SU-DHL-6 (cell line): ENCODE data around the gene LASP1NB.

Experiments used
- H2AFZ ChIP-seq: fragments of 200-600 bp; sonication (generic); 2 replicates; pipeline ENCODE4 v1.6.1; 2014; ENCODE audit warnings: low read depth, mild to moderate bottlenecking, moderate library complexity, mixed read lengths, antibody characterized with exemption, low read length; ENCODE audit not compliant: severe bottlenecking
- H3F3A ChIP-seq: fragments of 200-600 bp; shearing (Covaris generic); 2 replicates; pipeline ENCODE4 v1.6.0; 2016; ENCODE audit warnings: antibody characterized with exemption, mild to moderate bottlenecking; ENCODE audit not compliant: insufficient read depth
- H3K27ac ChIP-seq: fragments of 200-600 bp; sonication (generic); 2 replicates; pipeline ENCODE4 v1.5.1; 2016; ENCODE audit warnings: low read depth, mild to moderate bottlenecking, low read length, moderate library complexity, mixed read lengths
- H3K27me3 ChIP-seq: fragments of 200-600 bp; sonication (generic), shearing (Covaris generic); 2 replicates; pipeline ENCODE4 v1.6.0; 2014; ENCODE audit warnings: mild to moderate bottlenecking, low read length
- H3K36me3 ChIP-seq: fragments of 200-600 bp; sonication (generic); 2 replicates; pipeline ENCODE4 v1.6.1; 2014; ENCODE audit warnings: mild to moderate bottlenecking, low read length, mixed read lengths
- H3K4me2 ChIP-seq: fragments of 300-600, 200-600 bp; shearing (Covaris generic), sonication (generic); 2 replicates; pipeline ENCODE4 v1.6.0; 2014; ENCODE audit warnings: low read length, low read depth, mild to moderate bottlenecking; ENCODE audit not compliant: poor library complexity, severe bottlenecking
- H3K4me3 ChIP-seq: fragments of 200-600 bp; sonication (generic); 2 replicates; pipeline ENCODE4 v1.5.1; 2014; ENCODE audit warnings: antibody characterized with exemption, low read length, mild to moderate bottlenecking, mixed read lengths; ENCODE audit not compliant: insufficient read depth, poor library complexity, severe bottlenecking
- H3K79me2 ChIP-seq: fragments of 200-600 bp; sonication (generic); 2 replicates; pipeline ENCODE4 v1.6.1; 2014; ENCODE audit warnings: mild to moderate bottlenecking, low read length, moderate library complexity; ENCODE audit not compliant: insufficient read depth
- H3K9ac ChIP-seq: fragments of 200-600 bp; sonication (generic); 2 replicates; pipeline ENCODE4 v1.7.0; 2014; ENCODE audit warnings: mild to moderate bottlenecking, low read length
- H3K9me2 ChIP-seq: fragments of 200-600 bp; sonication (generic); replicated peaks from 2 replicates; pipeline ENCODE4 v1.6.1; 2014; ENCODE audit warnings: low read length; ENCODE audit not compliant: insufficient read depth
- H3K9me3 ChIP-seq: fragments of 200-600 bp; sonication (generic); 2 replicates; pipeline ENCODE4 v1.6.1; 2014; ENCODE audit warnings: low read length, mixed read lengths; ENCODE audit not compliant: insufficient read depth
- H4K20me1 ChIP-seq: fragments of 200-600 bp; sonication (generic); 2 replicates; pipeline ENCODE4 v1.6.1; 2014; ENCODE audit warnings: low read depth, mild to moderate bottlenecking, antibody characterized with exemption, low read length, moderate library complexity, mixed read lengths
- EZH2phosphoT487 ChIP-seq: fragments of 200-600 bp; sonication (generic), shearing (Covaris generic); conservative IDR thresholded peaks from 2 replicates; pipeline ENCODE4 v1.6.1; 2018; ENCODE audit warnings: mild to moderate bottlenecking, antibody characterized with exemption, low read length, moderate library complexity, mixed read lengths
- TF ChIP-seq, protein P1 (sequence below): fragments of 200-600 bp; sonication (generic); IDR thresholded peaks from one replicate; pipeline ENCODE4 v1.5.1; 2017; ENCODE audit warnings: antibody characterized with exemption, mild to moderate bottlenecking, low read length, moderate library complexity; ENCODE audit not compliant: insufficient read depth, poor library complexity, severe bottlenecking

The LASP1NB gene

DNA sequence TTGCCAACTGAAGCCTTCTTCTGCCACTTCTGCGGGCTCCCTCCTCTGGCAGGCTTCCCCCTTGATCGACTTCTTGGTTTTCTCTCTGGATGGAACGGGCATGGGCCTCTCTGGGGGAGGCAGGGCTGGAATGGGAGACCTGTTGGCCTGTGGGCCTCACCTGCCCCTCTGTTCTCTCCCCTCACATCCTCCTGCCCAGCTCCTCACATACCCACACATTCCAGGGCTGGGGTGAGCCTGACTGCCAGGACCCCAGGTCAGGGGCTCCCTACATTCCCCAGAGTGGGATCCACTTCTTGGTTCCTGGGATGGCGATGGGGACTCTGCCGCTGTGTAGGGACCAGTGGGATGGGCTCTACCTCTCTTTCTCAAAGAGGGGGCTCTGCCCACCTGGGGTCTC is 6.5 kb upstream of the LASP1NB start:
- Histone ChIP-seq H3K27ac (no peak overlapping the region), H2AFZ (no peak overlapping the region), H3K9me2 (no peaks in the 10 kb centered on the region), H3K4me3 (no peak overlapping the region), H3K9me3 (no peaks in the 10 kb centered on the region), H3K36me3 (no peaks in the 10 kb centered on the region), H3K4me2 (no peak overlapping the region), H4K20me1 (no peaks in the 10 kb centered on the region), H3K27me3 (no peaks in the 10 kb centered on the region), H3K79me2 (no peaks in the 10 kb centered on the region), H3K9ac (no peak overlapping the region), H3F3A (no peaks in the 10 kb centered on the region)
- TF ChIP-seq, protein P1, sequence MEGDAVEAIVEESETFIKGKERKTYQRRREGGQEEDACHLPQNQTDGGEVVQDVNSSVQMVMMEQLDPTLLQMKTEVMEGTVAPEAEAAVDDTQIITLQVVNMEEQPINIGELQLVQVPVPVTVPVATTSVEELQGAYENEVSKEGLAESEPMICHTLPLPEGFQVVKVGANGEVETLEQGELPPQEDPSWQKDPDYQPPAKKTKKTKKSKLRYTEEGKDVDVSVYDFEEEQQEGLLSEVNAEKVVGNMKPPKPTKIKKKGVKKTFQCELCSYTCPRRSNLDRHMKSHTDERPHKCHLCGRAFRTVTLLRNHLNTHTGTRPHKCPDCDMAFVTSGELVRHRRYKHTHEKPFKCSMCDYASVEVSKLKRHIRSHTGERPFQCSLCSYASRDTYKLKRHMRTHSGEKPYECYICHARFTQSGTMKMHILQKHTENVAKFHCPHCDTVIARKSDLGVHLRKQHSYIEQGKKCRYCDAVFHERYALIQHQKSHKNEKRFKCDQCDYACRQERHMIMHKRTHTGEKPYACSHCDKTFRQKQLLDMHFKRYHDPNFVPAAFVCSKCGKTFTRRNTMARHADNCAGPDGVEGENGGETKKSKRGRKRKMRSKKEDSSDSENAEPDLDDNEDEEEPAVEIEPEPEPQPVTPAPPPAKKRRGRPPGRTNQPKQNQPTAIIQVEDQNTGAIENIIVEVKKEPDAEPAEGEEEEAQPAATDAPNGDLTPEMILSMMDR = no peak
- TF ChIP-seq EZH2phosphoT487 = no peak

DNA sequence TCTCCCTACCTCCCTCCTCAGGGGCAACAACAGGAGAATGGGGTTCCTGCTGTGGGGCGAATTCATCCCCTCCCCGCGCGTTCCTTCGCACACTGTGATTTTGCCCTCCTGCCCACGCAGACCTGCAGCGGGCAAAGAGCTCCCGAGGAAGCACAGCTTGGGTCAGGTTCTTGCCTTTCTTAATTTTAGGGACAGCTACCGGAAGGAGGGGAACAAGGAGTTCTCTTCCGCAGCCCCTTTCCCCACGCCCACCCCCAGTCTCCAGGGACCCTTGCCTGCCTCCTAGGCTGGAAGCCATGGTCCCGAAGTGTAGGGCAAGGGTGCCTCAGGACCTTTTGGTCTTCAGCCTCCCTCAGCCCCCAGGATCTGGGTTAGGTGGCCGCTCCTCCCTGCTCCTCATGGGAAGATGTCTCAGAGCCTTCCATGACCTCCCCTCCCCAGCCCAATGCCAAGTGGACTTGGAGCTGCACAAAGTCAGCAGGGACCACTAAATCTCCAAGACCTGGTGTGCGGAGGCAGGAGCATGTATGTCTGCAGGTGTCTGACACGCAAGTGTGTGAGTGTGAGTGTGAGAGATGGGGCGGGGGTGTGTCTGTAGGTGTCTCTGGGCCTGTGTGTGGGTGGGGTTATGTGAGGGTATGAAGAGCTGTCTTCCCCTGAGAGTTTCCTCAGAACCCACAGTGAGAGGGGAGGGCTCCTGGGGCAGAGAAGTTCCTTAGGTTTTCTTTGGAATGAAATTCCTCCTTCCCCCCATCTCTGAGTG is 5.9 kb upstream of the LASP1NB start:
- H3K79me2 ChIP-seq = no peaks in the 10 kb centered on the region
- no peak for TF ChIP-seq EZH2phosphoT487
- TF ChIP-seq, protein P1 = no peak
- H3K4me3 ChIP-seq = no peak overlapping the region
- H3F3A ChIP-seq = no peaks in the 10 kb centered on the region
- no peaks in the 10 kb centered on the region for H3K9me2 ChIP-seq
- no peak overlapping the region for H3K4me2 ChIP-seq
- no peaks in the 10 kb centered on the region for H3K36me3 ChIP-seq
- no peak overlapping the region for H2AFZ ChIP-seq
- H3K27me3 ChIP-seq = no peaks in the 10 kb centered on the region
- no peaks in the 10 kb centered on the region for H4K20me1 ChIP-seq
- no peak overlapping the region for H3K27ac ChIP-seq
- no peaks in the 10 kb centered on the region for H3K9me3 ChIP-seq
- H3K9ac ChIP-seq = no peak overlapping the region

DNA sequence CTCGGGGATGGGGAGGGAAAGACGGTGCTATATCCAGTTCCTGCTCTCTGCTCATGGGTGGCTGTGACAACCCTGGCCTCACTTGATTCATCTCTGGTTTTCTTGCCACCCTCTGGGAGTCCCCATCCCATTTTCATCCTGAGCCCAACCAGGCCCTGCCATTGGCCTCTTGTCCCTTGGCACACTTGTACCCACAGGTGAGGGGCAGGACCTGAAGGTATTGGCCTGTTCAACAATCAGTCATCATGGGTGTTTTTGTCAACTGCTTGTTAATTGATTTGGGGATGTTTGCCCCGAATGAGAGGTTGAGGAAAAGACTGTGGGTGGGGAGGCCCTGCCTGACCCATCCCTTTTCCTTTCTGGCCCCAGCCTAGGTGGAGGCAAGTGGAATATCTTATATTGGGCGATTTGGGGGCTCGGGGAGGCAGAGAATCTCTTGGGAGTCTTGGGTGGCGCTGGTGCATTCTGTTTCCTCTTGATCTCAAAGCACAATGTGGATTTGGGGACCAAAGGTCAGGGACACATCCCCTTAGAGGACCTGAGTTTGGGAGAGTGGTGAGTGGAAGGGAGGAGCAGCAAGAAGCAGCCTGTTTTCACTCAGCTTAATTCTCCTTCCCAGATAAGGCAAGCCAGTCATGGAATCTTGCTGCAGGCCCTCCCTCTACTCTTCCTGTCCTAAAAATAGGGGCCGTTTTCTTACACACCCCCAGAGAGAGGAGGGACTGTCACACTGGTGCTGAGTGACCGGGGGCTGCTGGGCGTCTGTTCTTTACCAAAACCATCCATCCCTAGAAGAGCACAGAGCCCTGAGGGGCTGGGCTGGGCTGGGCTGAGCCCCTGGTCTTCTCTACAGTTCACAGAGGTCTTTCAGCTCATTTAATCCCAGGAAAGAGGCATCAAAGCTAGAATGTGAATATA is 4.8 kb upstream of the LASP1NB start:
- H3K4me2 ChIP-seq = no peak overlapping the region
- no peaks in the 10 kb centered on the region for H3K9me2 ChIP-seq
- H3K36me3 ChIP-seq = no peaks in the 10 kb centered on the region
- H3K79me2 ChIP-seq = no peaks in the 10 kb centered on the region
- no peaks in the 10 kb centered on the region for H3F3A ChIP-seq
- no peak overlapping the region for H3K27ac ChIP-seq
- no peaks in the 10 kb centered on the region for H3K9me3 ChIP-seq
- no peaks in the 10 kb centered on the region for H3K27me3 ChIP-seq
- no peak for TF ChIP-seq EZH2phosphoT487
- TF ChIP-seq, protein P1 = no peak
- H2AFZ ChIP-seq = no peak overlapping the region
- H3K9ac ChIP-seq = no peak overlapping the region
- H4K20me1 ChIP-seq = no peaks in the 10 kb centered on the region
- H3K4me3 ChIP-seq = no peak overlapping the region
